Activated naive CD8-positive, alpha-beta T cell treated with anti-CD3 and anti-CD28 coated beads, Interleukin-2, amount 10 ng/mL, durations not matched to agents 7 days and 5 days (primary cell): ENCODE data around the gene AOC2. TPM values are rescaled to one million over a fixed set of nuclear protein-coding genes. Genes with fewer than 3 reads are reported as not detected.

Experiments used
- ATAC-seq: fragments of 150-1000 bp; cut with Tn5 transposase; one replicate; pipeline ENCODE4 v1.10.0; 2021; ENCODE audit warnings: low read depth, moderate library complexity
- POLR2A ChIA-PET: fragments of 350-600 bp; sonication (Branson Sonifier 250); formaldehyde crosslinking; loops from one replicate; lab custom pipeline; 2021; ENCODE audit warnings: antibody characterized with exemption; lab: Charles Lee
- DNase-seq: peaks from one replicate; pipeline ENCODE4 v3.0.0; 2021
- H3K27ac Mint-ChIP-seq: one replicate; pipeline ENCODE4 v1.8.0; 2022; ENCODE audit warnings: mild to moderate bottlenecking, mixed read lengths
- H3K27me3 Mint-ChIP-seq: one replicate; pipeline ENCODE4 v1.8.0; 2022; ENCODE audit warnings: mild to moderate bottlenecking, moderate library complexity, mixed read lengths
- H3K36me3 Mint-ChIP-seq: one replicate; pipeline ENCODE4 v1.8.0; 2021; ENCODE audit warnings: mild to moderate bottlenecking, mixed read lengths
- H3K4me1 Mint-ChIP-seq: one replicate; pipeline ENCODE4 v1.8.0; 2021; ENCODE audit warnings: mixed read lengths
- H3K4me3 Mint-ChIP-seq: one replicate; pipeline ENCODE4 v1.8.0; 2022; ENCODE audit warnings: mild to moderate bottlenecking, moderate library complexity, mixed read lengths
- H3K9me3 Mint-ChIP-seq: one replicate; pipeline ENCODE4 v1.8.0; 2021; ENCODE audit warnings: mixed read lengths
- total RNA-seq, 2 experiments: library from RNA; stranded (reverse); gene quantifications; one replicate each; pipeline ENCODE4 v1.2.3, GENCODE V29; 2021

AOC2 gene
- total RNA-seq, 2 experiments from 2014 or later, result 2.5 to 2.7 TPM

DNA sequence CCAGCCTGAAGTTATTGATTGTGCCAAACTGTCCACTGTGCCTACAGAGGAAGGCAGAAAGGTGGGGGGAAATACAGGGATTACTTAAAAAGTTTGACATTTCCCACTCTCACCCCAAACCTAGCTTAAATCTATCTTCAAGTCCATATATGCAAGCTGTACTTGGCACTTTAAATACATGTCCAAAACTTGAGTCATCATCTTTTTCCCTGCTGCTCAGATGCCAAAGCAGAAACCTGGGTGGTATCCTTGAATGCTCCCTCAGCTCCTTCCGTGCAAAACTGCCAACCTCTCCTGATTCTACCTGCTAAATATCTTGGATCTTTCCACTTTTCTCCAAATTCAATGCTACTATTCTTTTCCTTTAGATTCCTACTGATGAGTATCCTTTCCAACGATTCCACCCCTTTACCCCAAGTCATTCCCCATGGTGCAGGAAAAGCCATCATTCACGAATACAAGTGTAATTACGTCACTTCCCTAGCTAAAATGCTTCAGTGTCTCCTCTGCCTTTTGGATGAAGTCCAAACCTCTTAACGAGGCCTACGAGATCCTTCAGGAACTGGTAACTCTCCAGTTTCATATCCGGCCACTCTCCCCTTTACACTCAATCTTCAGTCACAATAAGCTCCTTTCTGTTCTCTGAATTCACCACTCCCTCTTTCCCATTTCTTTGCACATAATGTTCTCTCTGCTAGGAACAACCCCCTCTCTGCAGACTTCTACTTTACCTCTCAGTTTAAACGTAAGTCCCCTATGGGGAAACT, 29.6 kb upstream of the AOC2 start:
- Mint-ChIP-seq H3K9me3 (no peaks in the 10 kb centered on the region), H3K4me3 (no peak overlapping the region), H3K27ac (no peak overlapping the region), H3K4me1 (peaks cover 4% of the 10 kb centered on the region), H3K36me3 (peaks cover 31% of the 10 kb centered on the region), H3K27me3 (no peaks in the 10 kb centered on the region)
- DNase-seq (no peak), ATAC-seq (no peak)
- POLR2A ChIA-PET, result interaction anchor here (0.6 kb wide), 1 partner anchor 193 kb away, joined by 4 read pairs; no protein-coding TSS in a partner anchor

DNA sequence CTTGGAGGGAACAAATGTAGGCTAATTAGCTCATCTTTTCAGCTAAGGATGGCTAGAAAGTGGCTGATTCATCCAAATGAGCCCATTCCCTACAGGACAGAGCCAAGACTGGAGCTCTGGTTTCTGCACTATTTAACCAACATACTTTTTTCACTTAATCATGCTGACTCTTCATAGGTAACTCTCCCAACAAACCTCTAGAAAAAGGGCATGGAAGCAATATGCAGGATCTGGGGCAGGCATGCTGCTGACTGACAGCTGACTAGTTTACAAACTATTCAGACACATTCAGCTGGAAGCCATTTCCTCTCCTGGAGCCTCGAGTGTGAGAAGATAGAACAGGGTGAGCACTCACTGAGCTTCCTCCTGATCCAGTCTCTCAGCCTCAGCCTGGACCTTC, 26.5 kb upstream of the AOC2 start:
- POLR2A ChIA-PET, result no interaction called here
- Mint-ChIP-seq H3K4me3 (no peak overlapping the region), H3K4me1 (peaks cover 11% of the 10 kb centered on the region), H3K27me3 (no peaks in the 10 kb centered on the region), H3K27ac (no peak overlapping the region), H3K36me3 (peaks cover 34% of the 10 kb centered on the region), H3K9me3 (no peaks in the 10 kb centered on the region)
- DNase-seq (no peak), ATAC-seq (no peak)

DNA sequence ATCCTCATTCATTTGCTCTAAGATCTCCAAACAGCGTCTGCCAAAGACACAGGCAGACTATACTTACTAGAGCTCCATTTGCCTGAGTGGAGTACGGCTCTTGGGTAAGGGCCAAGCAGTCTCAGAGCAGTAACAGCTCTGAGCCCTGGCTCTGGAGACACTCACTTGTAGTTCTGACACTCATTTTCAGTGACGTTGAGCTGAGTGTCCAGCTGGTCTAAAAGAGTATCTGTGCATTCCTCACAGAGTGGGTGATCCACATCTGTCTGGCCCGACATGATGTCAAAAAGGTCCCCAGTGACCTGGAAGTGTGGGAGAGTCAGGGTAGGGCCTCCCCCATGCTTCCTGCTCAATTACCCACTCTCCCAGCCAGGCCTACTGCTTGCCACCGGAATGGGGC, 26.0 kb upstream of the AOC2 start:
- ATAC-seq (no peak), DNase-seq (no peak)
- Mint-ChIP-seq H3K27me3 (no peaks in the 10 kb centered on the region), H3K9me3 (no peaks in the 10 kb centered on the region), H3K27ac (no peak overlapping the region), H3K4me1 (peaks cover 13% of the 10 kb centered on the region), H3K36me3 (peaks cover 34% of the 10 kb centered on the region), H3K4me3 (no peak overlapping the region)
- POLR2A ChIA-PET, result no interaction called here

DNA sequence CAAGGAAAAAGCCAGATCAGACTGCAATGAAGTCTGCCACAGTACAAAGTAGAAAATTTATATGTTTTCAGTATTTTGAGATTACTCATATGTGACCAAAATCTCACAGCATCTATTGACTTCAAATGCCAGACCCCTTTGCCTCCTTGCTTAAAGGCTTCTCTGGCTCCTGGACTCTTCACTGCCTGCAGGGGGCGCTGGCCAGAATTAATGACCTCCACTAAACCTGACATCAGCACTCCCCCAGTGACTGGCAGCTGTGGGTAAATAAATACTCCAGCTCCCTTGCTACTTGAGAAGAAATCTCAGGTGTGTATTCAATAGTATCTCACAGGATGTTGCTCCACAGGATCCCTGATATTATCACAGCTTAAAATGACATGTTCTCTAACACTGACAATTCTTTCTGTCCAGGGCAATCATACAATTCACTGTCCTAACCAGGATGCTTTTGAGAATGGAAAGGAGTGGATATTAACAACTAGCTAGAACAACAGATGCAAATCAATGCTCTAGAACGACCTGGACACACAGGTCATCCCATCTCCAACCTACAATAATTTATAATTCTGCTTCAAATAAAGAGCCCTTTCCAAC, 24.3 kb upstream of the AOC2 start:
- Mint-ChIP-seq H3K9me3 (no peaks in the 10 kb centered on the region), H3K4me1 (peaks cover 17% of the 10 kb centered on the region), H3K4me3 (no peak overlapping the region), H3K27ac (no peak overlapping the region), H3K36me3 (peaks cover 28% of the 10 kb centered on the region), H3K27me3 (no peaks in the 10 kb centered on the region)
- ATAC-seq (peak; percentile 23), DNase-seq (peak; percentile 68)
- POLR2A ChIA-PET, result interaction anchor here (1.0 to 1.4 kb wide), 2 partner anchors 13 to 46 kb away, joined by 3 read pairs; partner anchors contain the start of gene PSME3

DNA sequence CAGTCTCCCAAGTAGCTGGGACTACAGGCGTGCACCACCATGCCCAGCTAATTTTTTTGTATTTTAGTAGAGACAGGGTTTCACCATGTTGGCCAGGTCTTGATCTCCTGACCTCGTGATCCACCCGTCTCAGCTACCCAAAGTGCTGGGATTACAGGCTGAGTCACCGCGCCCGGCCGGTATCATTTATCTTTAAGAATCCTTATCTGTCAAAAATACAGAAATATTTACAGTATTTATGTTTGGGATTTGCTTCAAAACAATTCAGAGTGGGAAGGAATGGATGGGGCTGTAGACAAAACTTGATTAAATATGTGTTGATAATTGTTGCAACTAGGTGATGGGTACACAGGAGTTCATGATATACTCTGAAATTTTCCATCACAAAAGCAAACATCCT, 23.2 kb upstream of the AOC2 start:
- H3K4me1 Mint-ChIP-seq, result peaks cover 17% of the 10 kb centered on the region
- ATAC-seq, result no peak
- H3K9me3 Mint-ChIP-seq, result no peaks in the 10 kb centered on the region
- peaks cover 22% of the 10 kb centered on the region for H3K36me3 Mint-ChIP-seq
- DNase-seq, result no peak
- H3K27me3 Mint-ChIP-seq, result no peaks in the 10 kb centered on the region
- H3K4me3 Mint-ChIP-seq, result no peak overlapping the region
- POLR2A ChIA-PET, result no interaction called here
- H3K27ac Mint-ChIP-seq, result no peak overlapping the region

DNA sequence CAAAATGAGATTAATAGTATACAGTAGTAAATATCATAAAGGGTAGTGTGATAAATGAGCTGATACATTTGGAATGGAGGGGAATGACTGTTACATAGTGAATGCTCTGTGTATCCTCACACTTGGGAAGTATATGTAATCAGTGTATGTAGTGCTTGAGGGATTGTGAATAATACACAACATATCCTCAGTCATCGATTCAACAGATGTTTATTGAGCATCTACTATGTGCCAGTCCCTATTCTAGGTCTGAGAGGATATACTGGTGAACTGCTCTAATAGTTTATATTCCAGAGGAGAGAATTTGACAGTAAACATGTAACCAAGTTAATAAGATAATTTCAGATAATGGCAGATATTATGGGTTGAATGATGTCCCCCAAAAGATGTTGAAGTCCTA, 16.9 kb upstream of the AOC2 start:
- no peak overlapping the region for H3K27ac Mint-ChIP-seq
- DNase-seq (no peak), ATAC-seq (no peak)
- H3K36me3 Mint-ChIP-seq, result no peaks in the 10 kb centered on the region
- no peak overlapping the region for H3K4me3 Mint-ChIP-seq
- H3K27me3 Mint-ChIP-seq, result peaks cover 4% of the 10 kb centered on the region
- H3K9me3 Mint-ChIP-seq, result no peaks in the 10 kb centered on the region
- POLR2A ChIA-PET, result no interaction called here
- peaks cover 18% of the 10 kb centered on the region for H3K4me1 Mint-ChIP-seq

DNA sequence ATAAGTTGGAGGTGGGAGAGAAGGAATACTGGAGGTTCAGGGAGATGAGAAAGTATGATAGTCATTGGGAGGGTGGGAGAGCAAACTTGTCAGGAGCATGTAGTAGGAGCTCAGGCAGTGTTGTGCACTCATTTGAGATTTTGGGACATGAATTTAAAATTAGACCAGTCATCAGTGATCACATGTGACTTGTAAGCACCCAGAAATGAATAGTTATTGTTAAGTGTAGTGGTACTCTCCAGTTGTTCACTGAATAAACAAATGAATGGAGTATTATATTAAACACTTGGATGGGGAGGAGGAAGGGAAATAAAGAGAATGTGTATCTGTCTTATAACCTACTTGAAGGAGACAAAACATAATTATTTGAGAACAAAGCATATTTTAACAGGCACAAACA, 13.4 kb upstream of the AOC2 start:
- peaks cover 16% of the 10 kb centered on the region for H3K4me1 Mint-ChIP-seq
- H3K9me3 Mint-ChIP-seq, result no peaks in the 10 kb centered on the region
- no peak overlapping the region for H3K4me3 Mint-ChIP-seq
- POLR2A ChIA-PET, result no interaction called here
- H3K36me3 Mint-ChIP-seq, result peaks cover 14% of the 10 kb centered on the region
- DNase-seq (no peak), ATAC-seq (no peak)
- no peak overlapping the region for H3K27ac Mint-ChIP-seq
- peaks cover 4% of the 10 kb centered on the region for H3K27me3 Mint-ChIP-seq

DNA sequence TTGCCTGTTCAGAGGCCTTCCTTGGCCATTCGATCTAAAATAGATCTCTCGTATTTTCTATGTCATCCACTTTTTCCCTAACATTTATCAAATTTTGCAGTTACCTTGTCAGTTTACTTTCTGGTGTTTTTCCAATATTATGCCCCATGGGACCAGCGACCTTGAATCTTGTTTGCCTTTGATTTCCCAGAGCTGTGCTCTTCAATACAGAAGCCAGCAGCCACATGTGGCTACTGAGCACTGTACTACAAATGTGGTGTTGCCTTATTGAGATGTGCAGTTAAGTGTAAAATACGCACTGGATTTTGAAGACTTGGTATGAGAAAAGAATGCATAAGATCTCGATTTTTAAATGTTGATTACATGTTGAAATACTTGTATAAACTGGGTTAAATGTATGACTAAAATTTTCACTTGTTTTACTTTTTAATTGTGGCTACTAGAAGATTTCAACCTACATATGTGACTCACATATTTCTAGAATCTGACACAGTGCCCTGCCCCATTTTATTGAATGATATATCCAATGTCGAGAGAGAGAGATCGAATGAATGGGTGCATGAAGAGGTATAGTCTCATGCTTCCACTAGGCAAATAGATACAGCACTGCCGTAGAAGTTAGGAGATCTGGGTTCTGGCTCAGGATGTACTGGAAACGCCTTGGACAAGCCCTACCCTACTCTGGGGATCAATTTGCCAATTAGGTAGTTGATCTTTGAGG, 12.0 kb upstream of the AOC2 start:
- DNase-seq, result no peak
- no peaks in the 10 kb centered on the region for H3K9me3 Mint-ChIP-seq
- H3K4me3 Mint-ChIP-seq, result peak overlapping the region; percentile 92
- peaks cover 19% of the 10 kb centered on the region for H3K36me3 Mint-ChIP-seq
- H3K4me1 Mint-ChIP-seq, result peaks cover 16% of the 10 kb centered on the region
- peaks cover 2% of the 10 kb centered on the region for H3K27me3 Mint-ChIP-seq
- POLR2A ChIA-PET, result interaction anchor here (0.9 to 2.8 kb wide), 3 partner anchors 8 to 166 kb away, joined by 4 to 44 read pairs (median 6); partner anchors contain the start of genes BECN1 and RPL27
- H3K27ac Mint-ChIP-seq, result peak overlapping the region; percentile 97
- ATAC-seq, result peak; percentile 6

DNA sequence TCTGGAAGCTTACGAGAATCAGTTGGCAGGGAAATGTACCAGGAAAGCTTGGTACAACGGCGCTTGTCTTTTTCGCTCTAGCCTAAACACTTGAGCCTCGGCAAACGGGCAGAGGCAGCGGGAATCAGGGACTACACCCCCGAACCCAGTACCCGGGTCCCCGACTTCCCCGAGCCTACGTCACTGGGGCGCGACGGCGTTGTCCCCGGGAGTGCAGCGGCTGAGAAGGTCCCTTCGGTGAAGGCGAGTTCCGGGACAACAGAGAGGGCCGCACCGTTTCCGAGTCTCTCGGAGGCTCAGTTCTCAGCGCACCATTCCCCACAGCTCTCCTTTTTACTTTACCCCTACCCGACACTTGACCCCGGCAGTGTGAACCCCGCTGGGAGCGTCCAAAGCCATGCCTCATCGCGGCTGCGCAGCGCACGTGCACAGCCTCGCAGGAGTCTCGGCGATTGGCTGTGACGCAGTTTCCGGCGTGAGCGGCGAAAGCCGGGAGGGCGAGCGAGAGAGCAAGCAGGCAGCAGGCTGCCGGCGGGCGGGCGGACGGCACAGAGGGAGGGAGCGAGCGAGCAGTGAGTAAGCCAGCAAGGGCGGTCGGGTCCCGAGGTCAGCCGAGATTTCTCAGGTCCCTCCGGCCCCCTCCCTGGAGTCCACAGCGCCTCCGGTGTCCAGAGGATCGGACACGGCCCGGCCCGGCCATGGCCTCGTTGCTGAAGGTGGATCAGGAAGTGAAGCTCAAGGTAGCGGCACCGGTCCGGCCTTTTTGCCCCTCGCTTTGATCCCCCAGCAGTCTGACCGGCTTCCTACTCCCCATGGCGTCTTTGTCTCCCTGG, 11.2 kb upstream of the AOC2 start, which contains the start of gene PSME3:
Gene PSME3, plus strand, starts transcription at position 464 of the 833 bp plus-strand sequence. Its CDS starts 235 bp downstream, at position 699.
- POLR2A ChIA-PET, result interaction anchor here (0.6 to 2.8 kb wide), 8 partner anchors 9 to 165 kb away, joined by 3 to 44 read pairs (median 4); partner anchors contain the start of genes AARSD1, BECN1, CNTD1 and COA3
- peaks cover 19% of the 10 kb centered on the region for H3K4me1 Mint-ChIP-seq
- H3K9me3 Mint-ChIP-seq, result no peaks in the 10 kb centered on the region
- H3K27ac Mint-ChIP-seq, result peak within 1 kb of the TSS; percentile 97
- H3K27me3 Mint-ChIP-seq, result no peaks in the 10 kb centered on the region
- peak within 1 kb of the TSS; percentile 92 for H3K4me3 Mint-ChIP-seq
- peak; percentile 92 for ATAC-seq
- peak; percentile 92 for DNase-seq
- H3K36me3 Mint-ChIP-seq, result peaks cover 24% of the 10 kb centered on the region

DNA sequence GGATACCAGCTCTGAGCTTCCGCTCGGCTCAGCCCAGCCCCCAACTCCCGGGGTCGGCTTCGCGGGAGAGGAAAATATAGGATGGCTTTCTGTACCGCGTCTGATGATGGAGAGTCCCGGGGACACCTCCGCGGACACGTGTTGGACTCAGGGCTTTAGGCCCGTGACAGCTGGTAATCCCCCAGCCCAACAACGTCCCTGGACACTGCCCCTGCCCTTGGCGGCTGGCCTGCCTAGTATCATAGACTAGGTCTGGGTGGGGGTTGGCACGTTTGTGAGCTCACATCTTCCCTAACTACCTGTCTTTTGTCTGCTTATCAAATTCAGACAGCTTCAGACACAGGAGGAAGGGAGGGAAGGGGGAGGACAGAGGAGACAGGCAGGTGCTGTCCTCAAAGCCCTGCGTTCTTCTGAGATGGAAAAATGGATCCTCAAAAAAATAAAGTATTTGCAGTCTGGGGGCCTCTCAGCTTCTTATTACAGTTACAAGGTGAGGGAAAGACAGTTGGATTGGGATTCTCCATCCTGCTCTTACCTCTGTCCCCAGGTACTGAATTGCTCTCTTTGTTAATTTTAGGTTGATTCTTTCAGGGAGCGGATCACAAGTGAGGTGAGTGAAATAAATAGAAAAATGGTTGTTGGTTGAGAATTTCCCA, 10.5 kb upstream of the AOC2 start:
- H3K4me3 Mint-ChIP-seq, result peak overlapping the region; percentile 92
- DNase-seq (no peak), ATAC-seq (no peak)
- peaks cover 28% of the 10 kb centered on the region for H3K36me3 Mint-ChIP-seq
- peak overlapping the region; percentile 97 for H3K27ac Mint-ChIP-seq
- no peaks in the 10 kb centered on the region for H3K27me3 Mint-ChIP-seq
- H3K9me3 Mint-ChIP-seq, result no peaks in the 10 kb centered on the region
- H3K4me1 Mint-ChIP-seq, result peaks cover 19% of the 10 kb centered on the region
- POLR2A ChIA-PET, result interaction anchor here (0.6 to 2.8 kb wide), 7 partner anchors 10 to 164 kb away, joined by 3 to 44 read pairs (median 4); partner anchors contain the start of genes AARSD1, BECN1, CNTD1 and COA3

DNA sequence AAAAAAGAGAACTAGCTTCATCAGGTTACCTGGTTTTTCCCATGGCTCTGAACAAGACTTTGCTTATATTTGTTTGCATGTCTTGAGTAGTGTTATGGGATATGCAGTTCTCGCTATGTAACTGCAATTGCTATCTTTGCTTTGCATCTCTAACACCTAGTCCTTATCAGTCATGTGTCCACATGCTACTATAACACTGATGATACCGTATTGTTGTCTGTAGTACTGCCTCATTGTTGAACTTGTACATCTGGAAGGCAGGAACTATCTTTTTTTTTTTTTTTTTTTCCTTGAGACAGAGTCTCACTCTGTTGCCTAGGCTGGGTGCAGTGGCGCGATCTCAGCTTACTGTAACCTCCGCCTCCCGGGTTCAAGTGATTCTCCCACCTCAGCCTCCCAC, 8.6 kb upstream of the AOC2 start:
- no peaks in the 10 kb centered on the region for H3K27me3 Mint-ChIP-seq
- no peak overlapping the region for H3K27ac Mint-ChIP-seq
- DNase-seq (no peak), ATAC-seq (no peak)
- peaks cover 19% of the 10 kb centered on the region for H3K4me1 Mint-ChIP-seq
- peaks cover 30% of the 10 kb centered on the region for H3K36me3 Mint-ChIP-seq
- no peak overlapping the region for H3K4me3 Mint-ChIP-seq
- POLR2A ChIA-PET, result no interaction called here
- H3K9me3 Mint-ChIP-seq, result no peaks in the 10 kb centered on the region
